ENCODE measurements around the gene TMEM74B.
A peak's percentile ranks its signal among the peaks of the same experiment; 100 is the strongest.
"Not testable (repeated sequence)": the region's sequence is repeated elsewhere in the genome, so short reads cannot be mapped to it uniquely, and the experiment has no call there.

The TMEM74B gene
- total RNA-seq, result 0 to 0.04 reads per million in 2 donors

DNA sequence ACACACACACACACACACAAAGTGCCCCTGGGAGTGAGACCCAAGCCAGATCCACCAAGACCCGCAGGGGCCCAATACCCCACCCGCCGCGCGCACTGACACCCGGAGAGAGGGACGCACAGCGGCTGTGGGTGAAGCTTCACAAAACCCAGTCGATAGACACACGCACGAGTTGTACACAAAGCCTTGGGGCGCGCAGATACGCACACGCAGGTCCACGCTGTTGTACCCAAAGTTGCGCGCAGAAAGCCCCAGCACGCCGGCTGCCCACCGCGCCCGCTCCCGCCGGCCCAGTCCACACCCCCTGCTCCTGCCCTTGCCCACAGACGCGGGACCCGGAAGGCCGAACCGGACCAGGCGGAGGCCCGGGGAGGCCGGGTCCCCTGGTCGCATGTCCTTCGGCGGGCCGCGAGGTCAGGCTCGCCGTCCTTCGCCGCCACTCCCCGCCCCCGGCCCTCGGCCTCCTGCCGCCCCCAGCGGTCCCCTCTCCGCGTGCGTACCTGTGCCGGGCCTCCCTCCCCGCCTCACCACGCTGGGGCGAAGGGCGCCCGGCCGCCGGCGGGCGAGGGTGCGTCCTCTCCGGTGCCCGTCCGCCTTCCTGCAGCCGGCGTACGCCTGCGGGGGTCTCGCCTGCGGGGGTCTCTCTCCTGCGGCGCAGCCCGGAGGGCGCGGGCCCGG, at the start of gene TMEM74B:
TSS of gene TMEM74B (minus strand) at position 344 of the 678 bp plus-strand sequence. CDS start 1,180 bp downstream, outside the sequence.
- DNase-seq, result no peak

DNA sequence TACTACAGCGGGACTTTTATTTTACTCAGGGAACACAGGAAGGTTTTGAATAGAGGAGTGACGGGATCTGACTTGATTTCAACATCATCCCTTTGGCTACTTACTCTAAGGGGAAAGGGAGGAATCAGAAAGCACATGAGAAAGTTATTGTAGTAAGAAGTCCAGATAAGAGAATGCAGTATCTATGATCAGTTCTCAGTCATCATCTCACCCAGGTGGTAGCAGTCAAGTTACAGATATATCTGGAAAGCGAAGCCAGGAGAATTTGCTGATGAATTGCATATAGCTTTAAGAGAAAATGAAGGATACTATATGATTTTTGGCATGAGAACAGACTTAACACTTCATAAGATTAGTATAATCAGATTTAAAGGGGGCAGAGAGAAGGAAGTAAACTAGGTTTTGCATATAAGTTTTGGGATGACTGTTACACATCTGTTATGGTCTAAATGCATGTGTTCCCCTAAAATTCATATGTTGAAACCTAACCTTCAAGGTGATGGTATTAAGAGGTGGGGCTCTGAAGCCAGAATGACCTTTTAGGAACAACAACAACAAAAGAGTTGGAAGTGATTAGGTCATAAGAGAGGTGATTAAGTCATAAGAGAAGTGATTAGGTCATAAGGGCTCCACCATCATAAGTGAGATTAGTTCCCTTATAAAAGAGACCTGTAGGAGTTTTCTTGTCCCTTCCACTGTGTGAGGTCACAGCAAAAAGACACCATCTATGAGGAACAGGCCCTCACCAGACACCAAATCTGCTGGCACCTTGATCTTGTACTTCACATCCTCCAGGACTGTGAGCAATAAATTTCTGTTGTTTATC, 47.7 kb upstream of the TMEM74B start:
- no peak for DNase-seq

DNA sequence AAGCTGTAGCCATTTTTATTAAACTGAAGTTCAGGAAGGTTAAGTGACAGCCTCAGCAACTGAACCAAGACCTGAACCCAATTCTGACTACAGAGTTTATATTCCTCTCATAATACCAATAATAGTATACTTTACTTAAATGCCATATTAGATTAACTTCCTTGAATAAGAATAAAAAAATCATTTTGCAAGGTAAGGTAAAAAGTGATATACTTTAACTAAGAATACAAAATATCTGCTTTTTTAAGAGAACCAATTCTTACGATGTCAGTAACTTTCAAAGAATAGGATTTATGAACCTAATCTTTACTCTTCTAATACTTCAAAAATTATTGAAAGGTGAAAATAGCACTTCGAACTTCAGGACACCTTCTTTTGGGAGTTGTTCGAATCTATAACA, 44.8 kb upstream of the TMEM74B start:
- no peak for DNase-seq

DNA sequence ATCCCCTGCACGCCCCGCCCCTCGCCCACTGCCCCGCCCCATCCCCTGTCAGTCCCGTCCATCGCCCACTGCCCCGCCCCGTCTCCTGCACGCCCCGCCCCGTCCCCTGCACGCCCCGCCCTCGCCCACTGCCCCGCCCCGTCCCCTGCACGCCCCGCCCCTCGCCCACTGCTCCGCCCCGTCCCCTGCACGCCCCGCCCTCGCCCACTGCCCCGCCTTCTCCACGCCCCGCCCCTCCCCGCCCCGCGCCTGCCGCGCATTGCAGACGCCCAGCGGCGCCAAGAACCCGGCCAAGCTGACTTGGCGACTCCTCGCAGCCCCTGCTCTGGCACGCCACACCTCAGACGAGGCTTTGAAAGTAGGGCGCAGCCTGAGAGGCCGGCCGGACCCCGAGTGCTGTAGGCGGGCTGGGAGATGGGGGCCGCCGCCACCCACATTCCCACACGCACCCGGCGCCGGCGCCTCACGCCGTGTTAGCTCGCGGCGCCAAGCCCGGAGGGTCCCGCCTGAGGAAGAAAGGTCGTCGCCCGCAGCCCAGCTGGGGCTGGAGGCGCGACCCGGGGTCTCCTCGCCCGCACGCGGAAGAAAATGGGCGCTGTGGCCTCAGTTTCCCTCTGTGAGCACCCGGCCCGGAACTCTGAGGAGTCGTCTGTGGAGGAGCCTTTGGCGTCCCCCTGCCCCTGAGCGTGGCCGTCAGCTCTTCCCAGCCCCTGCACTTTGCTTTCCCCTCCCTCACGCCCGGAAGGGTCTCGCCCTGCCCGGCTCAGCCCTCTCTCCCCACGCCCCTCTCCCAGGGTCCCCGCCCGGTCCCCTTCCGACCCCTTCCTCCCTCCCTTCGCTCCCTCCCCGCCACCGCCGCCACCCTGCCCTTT, 41.2 kb upstream of the TMEM74B start, which contains the start of gene RAD21L1:
TSS of gene RAD21L1 (plus strand) at position 262 of the 872 bp plus-strand sequence. CDS start 2,410 bp downstream, outside the sequence.
- peak; percentile 78 for DNase-seq

DNA sequence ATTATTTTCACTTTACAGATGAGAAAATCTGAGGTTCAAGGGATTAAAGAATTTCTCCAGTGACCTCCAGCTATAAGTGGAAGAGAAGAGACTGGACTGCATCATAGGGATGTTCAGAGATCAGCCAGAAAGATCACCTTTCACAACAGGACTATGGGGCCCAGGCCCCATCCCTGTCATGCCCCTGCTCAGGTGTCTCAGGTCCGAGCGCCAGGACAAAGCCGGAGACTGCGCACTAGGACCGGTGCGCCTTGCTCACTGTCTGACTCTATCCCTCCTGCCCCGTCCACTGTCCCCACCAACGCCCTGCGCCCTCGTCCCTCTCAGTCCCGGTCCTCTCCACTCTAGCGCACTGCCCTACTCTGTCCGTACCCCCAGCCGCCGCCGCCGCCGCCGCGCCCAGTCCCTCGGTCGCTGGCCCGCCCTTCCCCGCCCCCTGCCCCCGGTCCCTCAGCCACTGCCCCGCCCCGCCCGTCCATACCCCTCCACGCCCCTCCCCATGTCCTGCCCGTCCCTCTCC, 40.5 kb upstream of the TMEM74B start:
- DNase-seq, result no peak

DNA sequence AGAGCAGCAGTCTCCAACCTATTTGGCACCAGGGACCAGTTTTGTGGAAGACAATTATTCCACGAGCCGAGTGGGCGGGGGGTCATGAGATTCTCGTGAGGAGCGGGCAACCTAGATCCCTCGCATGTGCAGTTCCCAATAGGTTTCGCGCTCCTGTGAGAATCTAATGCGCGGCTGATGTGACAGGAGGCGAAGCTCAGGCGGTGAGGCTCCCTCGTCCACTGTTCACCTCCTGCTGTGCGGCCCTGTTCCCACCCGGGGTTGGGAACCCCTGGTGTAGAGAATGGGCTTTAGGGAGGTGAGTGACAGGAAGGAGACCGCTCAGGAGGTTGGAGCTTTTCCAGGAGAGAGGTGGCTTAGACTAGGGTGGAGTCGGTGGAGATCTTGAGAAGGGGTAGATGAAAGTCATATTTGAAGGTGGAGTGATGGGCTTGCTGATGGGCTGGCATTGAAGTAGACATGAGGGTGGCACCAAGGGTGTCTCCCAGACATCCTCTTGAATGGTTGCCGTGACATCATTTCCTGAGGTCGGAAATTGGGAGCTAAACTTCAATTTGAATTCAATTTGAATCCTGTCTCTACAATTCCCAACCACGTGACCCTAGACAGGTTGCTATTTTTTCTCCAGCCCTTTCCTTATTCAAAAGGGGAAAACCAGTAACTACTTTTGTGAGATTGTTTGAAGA, 39.6 kb upstream of the TMEM74B start:
- DNase-seq, result no peak

DNA sequence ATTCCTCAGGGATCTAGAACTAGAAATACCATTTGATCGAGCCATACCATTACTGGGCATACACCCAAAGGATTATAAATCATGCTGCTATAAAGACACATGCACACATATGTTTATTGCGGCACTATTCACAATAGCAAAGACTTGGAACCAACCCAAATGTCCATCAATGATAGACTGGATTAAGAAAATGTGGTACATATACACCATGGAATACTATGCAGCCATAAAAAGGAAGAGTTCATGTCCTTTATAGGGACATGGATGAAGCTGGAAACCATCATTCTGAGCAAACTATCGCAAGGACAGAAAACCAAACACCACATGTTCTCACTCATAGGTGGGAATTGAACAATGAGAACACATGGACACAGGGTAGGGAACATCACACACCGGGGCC, 38.0 kb upstream of the TMEM74B start:
- DNase-seq, result not testable (repeated sequence)

DNA sequence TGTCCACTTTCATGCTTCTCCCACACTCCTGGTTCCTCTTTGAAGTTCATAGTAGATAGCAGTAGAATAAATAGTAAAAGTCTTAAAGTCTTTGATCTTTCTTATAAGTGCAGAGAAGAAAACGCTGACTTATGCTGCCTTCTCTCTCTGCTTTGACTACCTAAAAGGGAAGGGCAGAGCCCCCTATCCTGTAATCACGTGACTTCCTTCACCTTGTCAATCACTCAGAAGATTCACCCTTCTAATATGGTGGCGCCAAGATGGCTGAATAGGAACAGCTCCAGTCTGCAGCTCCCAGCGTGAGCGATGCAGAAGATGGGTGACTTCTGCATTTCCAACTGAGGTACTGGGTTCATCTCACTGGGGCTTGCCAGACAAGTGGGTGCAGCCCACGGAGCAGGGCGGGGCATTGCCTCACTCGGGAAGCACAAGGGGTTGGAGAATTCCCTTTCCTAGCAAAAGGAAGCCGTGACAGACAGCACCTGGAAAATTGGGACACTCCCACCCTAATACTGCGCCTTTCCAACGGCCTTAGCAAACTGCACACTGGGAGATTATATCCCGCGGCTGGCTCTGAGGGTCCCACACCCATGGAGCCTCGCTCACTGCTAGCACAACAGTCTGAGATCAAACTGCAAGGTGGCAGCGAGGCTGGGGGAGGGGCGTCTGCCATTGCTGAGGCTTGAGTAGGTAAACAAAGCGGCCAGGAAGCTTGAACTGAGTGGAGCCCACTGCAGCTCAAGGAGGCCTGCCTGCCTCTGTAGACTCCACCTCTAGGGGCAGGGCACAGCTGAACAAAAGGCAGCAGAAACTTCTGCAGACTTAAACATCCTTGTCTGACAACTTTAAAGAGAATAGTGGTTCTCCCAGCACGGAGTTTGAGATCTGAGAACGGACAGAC, 32.0 kb upstream of the TMEM74B start:
- not testable (repeated sequence) for DNase-seq

DNA sequence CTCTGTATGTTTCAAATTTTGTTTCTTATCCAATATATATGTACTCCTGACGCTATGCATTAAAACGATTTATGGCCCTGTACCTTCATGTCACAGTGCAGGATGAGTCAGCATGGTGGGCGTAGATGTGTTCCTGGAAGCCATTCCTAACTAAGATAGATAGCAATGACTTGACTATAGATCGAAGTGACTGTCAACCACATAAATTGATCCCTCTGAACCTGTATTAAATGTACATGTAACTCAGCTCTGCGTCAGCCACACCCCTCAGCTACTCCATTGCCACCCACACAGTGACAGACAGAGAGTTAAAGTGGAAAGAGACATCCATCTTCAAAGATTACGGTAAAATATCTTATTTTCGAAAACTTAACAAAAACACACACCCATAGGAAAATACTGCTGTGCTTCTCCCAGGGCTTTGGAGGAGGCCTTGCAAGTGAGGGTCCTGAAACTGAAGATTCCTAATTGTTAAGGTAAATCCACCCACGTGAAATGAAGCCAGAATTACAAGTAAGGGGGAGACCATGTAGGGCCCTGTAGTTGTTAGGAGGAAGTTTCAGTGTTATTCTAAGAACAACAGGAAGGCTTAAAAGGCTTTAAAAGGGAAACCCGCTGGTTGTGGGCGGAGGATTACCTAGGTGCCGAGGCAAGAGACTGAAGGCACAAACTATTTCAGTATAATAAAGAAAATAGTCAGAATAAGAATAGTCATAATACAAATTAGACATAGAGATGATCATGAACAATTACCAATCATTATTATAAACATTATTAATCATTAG, 30.8 kb upstream of the TMEM74B start:
- DNase-seq, result no peak

DNA sequence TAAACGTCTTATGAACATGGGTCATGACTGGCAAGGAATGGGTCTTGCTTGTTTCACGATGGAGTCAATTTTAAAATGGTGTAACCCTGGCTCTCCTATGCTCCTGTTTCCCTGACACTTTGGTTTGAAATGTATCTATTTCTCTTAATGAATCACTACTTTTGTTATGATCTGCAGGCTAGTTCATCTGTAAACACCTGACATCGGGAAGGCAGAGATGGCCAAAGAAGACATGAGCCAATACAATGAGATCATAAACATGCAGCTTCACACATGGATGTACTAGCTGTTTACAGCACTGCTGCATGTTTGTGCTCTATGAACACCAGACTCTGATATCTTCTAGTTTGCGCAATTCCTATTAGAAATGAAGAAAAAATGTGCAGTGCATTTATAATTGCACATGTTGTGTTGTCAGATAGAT, 30.1 kb upstream of the TMEM74B start:
- no peak for DNase-seq

DNA sequence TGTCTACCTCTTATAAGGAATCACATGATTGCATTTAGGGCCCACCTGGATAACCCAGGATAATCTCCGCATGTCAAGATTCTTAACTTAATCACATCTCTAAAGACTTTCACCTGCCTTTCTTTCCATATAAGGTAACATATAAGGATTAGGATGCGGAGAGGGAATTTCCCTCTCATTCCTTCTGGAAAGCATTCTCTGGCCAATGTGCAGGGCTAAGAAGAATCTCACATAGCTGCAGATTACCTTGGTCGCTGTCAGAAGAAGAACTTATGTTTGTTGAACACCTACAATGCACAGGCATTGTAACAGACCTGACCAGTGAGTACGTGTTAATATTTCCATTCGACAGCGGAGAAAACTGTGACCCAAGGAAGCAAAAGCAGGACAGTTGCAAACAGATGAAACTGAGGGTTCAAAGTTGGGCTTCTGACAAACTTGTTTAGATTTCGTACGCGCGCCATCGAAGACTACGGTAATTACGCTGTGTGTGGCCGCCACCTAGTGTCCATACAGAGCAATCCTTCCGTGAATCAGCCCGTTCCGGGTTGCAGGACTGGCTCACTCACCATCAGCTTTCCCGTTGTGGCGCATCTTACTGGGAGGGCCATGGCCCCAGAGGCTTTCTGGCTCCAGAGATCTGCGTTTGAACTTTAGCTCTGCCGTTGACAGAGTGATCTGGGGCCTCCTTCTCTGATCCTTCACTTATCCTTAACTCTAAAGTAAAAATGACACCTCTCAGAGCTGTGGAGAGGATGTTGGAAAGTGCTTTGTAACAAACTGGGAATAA, 28.0 kb upstream of the TMEM74B start:
- no peak for DNase-seq

DNA sequence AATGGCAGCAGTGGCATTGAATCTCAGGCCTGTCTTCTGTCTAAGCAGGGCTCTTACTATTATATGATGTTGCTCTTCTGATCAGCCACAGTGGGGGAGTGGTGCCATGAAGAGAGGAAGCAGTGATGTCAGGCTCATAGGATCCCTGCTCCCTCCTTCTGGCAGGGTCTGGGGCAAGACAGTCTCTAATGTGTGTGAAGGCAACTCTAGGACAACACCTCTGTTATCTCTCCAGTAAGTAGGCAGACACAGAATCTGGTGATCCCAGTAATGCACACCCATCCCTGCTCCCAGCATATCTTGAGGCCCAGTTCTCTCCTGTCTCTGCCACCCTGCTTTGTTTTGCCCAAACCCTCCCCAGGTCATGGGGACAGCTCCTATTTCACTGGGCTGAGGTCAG, 27.2 kb upstream of the TMEM74B start:
- no peak for DNase-seq

DNA sequence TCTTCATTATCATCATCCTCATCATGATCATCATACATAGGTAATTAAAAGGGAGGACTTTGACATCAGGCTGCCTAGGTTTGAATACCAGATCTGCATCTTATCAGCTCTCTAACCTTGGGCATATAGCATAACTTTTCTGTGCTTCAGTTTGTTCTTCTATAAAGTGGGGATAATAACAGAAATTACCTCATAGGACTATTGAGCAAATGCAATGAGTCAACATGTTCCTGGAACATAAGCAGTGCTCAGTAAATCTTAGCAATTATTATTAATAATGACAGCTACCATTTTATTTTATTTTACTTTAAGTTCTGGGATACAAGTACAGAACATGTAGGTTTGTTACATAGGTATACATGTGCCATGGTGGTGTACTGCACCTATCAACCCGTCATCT, 25.7 kb upstream of the TMEM74B start:
- no peak for DNase-seq

DNA sequence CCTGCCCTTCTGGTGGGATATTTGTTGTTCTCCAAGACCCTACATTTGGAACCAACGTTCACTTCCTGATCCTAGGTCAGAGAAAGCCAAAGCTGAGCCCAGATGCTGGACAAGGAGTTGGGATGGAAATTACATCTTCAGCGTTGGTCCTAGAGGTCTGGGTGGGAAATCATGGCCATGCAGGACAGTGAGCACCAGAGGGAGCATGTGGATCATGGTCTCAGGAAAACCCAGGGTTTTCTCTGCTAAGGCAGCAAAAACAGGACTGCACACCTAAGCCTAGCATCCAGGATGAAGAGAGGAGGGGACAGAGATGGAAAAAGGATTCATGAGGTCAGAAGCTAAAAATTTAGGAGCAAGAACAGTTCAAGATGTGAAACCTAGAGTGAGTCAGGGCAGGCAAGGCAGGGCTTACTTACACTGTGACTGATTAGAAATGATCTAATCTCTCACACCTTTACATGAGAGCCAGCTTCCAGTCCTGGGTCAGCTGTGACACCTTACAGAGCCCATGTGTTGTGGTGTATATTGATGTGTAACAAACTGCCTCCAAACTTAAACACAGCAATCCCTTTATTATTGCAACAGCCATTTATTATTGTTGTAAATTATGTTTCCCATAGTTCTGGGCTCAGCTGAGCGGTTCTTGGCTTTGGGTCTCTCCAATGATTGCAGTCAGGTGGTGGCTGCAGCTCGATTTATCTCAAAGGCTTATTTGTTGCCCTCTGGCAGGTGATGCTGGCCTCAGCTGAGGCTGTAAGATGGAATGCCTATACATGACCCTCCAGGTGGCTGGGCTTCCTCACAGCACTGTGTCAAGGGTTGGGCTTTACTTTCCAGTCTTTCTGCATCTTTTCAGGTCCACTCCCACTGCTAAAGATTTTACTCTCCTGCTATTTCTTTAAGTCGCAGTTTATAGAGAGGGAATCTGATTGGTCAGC, 24.9 kb upstream of the TMEM74B start:
- DNase-seq, result no peak

DNA sequence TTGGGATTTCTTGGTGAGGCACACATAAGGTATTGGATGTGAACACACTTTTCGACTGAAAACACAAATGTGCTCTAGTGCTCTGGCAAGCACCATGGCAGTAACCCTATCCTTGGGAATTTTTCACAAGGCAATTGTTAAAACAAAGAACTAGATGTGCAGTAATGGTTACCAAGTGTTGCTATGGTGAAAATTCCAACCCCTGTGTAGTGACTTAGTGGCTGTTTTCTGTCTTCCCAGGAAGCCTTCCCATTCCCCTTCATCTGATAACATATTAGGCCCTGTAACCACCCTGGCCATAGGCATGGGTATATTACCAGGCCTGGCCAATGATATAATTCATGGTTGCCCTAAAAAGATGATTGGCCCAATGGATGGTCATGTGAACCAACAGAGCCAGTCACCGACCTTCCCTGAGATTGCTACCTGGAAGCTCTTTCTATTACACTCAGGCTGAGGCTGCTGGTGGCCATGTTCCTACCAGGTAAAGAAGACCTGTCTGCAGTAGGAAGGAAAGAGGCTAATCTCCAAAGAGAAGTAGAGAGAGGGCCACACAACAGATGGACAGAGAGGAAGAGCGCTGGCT, 22.6 kb upstream of the TMEM74B start:
- DNase-seq, result no peak

DNA sequence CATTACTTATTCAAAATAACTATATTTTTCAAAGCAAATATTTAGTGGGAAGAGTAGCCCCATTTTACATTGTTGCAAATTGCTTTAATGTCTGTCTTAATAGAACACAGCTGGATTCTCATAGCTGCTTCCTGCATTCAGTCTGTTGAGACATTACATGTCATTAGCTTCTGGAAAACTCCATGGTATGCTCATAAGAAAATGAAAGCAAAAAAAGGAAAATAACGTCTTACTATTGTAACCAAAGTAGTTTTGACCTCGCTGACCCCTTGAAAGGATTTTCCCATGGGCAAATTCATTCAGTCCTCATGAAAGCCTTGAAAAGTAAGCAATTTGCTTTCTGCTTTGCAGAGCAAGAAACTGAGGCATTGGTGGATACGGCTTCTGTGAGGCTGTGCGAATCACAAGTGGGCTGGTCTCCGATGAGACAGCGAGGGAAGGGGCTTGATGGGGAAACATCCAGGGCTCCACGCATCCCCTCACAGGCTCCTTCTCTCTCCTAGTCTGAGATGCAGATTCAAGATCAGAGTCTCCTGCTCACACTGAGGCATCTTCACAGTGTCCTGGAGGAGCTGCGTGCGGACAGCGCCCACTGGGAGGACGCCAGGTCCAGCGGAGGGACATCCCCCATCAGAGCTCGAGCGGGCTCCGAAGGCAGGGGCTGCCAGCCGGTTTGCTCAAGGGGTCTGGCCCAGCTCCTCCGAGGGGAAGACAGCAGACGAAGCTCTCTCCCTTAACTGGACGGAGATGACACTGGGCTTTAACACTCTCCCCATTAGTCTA, 21.8 kb upstream of the TMEM74B start:
- no peak for DNase-seq

DNA sequence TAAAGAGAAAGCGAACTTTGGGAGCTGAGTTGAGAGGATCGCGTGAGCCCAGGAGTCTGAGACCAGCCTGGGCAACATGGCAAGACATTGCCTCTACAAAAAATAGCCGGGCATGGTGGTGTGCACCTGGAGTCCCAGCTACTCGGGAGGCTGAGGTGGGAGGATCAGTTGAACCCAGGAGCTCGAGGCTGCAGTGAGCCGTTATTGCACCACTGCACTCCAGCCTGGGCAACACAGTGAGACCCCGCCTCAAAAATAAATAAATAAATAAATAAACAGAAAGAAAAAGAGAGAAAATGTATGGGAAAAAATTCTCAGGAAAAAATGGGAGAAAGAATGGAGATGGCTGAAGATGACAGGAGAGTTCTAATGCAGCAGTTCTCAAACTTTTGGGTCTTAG, 21.0 kb upstream of the TMEM74B start:
- DNase-seq, result no peak
